Lower leg skin (tissue), 4 donors: Measurements from ENCODE around the gene SDK2. TPM values are rescaled to one million over a fixed set of nuclear protein-coding genes. Genes with fewer than 3 reads are reported as not detected.

ENCODE experiments used
- DNase-seq, 2 donors: peaks; one replicate each; pipeline ENCODE4 v3.0.0-alpha.2; 2019; ENCODE audit warnings: low spot score in 2 of 2
- H3K4me3 ChIP-seq: fragments of 200-600 bp; sonication (generic); 2 replicates; pipeline ENCODE4 v1.5.1; 2017; ENCODE audit warnings: mild to moderate bottlenecking, low read depth; ENCODE audit not compliant: poor library complexity, severe bottlenecking
- POLR2A ChIP-seq, 2 donors: fragments of 450-650 bp; IDR thresholded peaks; one replicate each; pipeline ENCODE4 v1.6.1; 2016 to 2017; ENCODE audit warnings: antibody characterized with exemption in 2 of 2, mild to moderate bottlenecking in 1 of 2, moderate library complexity in 1 of 2
- WGBS, 2 donors: methylation state at CpG; one replicate each; pipeline ENCODE4 v1.1.5; 2018; 5-methylcytosine and 5-hydroxymethylcytosine counted together
- intact Hi-C: fragments of 100-400 bp; cut with DNase I; formaldehyde crosslinking; loops from one replicate; pipeline ENCODE4 v1.15.0; 2023; ENCODE audit warnings: low total_unique reads
- total RNA-seq, 4 donors: library from RNA; depleted of rRNA; stranded (reverse); fragments of >200 nt; gene quantifications; one replicate each; pipeline ENCODE4 v1.1.0, GENCODE V29; 2016
- TF ChIP-seq, protein P1 (sequence below), 3 donors: fragments of 450-650 bp; IDR thresholded peaks; one replicate each; pipeline ENCODE4 v1.5.1; 2016; ENCODE audit warnings: antibody characterized with exemption in 3 of 3, mild to moderate bottlenecking in 3 of 3, moderate library complexity in 2 of 3

Gene SDK2
- total RNA-seq, 4 donors from 2014 or later: 1.5 to 4.4 (median 1.6) TPM

DNA sequence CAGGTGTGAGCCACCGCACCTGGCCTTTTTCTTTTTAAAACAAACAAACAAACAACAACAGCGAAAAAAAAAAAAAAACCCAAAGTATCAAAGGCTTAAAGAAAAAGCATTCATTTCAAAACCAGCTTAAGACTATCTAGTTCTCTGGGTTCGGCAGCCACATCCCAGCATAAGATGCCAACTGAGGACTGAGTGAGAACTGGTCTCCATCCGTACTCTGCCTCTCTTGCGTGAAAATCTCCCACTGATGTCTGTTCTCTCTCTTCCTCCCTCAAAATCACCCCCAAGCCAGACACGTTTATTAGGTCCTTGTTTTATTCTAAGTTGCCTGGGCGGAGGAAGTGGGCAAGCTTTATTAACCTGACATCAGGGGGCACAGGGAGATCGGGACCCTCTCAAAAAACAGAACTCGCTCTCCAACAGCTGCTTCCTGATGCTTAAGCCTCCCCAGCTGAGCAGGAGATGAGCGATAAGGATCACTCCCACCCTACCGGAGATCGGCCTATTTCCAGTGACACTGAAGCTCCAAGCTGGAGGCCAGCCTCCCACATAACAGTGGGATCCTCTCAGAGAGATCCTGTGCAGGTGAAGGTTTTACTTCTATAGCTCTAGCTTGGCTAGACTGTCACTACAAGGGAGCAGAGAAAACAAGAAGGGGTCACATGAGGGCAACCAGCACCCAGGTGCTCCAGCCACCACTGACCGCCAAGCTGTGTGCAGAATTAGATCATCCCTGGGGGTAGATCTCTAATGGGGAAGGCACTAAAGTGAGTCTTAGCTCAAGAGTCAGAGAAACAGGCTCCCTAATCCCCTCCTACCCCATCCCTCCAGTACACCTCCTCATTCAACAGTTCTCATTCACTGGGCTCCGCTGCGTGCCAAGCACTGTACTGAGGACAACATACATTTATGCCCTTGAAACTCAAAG, 346.0 kb downstream of the SDK2 start:
- 73 to 74% methylated on average over 15 of the region's 15 CpGs for WGBS, 2 donors
- intact Hi-C loops: no loop called here
- TF ChIP-seq POLR2A (IDR thresholded peaks at IDR 0.05): no peak
- TF ChIP-seq, protein P1, sequence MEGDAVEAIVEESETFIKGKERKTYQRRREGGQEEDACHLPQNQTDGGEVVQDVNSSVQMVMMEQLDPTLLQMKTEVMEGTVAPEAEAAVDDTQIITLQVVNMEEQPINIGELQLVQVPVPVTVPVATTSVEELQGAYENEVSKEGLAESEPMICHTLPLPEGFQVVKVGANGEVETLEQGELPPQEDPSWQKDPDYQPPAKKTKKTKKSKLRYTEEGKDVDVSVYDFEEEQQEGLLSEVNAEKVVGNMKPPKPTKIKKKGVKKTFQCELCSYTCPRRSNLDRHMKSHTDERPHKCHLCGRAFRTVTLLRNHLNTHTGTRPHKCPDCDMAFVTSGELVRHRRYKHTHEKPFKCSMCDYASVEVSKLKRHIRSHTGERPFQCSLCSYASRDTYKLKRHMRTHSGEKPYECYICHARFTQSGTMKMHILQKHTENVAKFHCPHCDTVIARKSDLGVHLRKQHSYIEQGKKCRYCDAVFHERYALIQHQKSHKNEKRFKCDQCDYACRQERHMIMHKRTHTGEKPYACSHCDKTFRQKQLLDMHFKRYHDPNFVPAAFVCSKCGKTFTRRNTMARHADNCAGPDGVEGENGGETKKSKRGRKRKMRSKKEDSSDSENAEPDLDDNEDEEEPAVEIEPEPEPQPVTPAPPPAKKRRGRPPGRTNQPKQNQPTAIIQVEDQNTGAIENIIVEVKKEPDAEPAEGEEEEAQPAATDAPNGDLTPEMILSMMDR (IDR thresholded peaks at IDR 0.05): no peak
- H3K4me3 ChIP-seq: no peak overlapping the region
- no peak for DNase-seq

GRCh38 chr17:73293480-73293911, 350.7 kb downstream of the SDK2 start:
- peak in 1 of 2 donors; percentile 93 for DNase-seq
- H3K4me3 ChIP-seq: no peak overlapping the region
- WGBS, 2 donors: 53 to 54% methylated on average over 9 of the region's 9 CpGs
- intact Hi-C loops: no loop called here
- TF ChIP-seq, protein P1 (IDR thresholded peaks at IDR 0.05): no peak
- no peak for TF ChIP-seq POLR2A (IDR thresholded peaks at IDR 0.05)

DNA sequence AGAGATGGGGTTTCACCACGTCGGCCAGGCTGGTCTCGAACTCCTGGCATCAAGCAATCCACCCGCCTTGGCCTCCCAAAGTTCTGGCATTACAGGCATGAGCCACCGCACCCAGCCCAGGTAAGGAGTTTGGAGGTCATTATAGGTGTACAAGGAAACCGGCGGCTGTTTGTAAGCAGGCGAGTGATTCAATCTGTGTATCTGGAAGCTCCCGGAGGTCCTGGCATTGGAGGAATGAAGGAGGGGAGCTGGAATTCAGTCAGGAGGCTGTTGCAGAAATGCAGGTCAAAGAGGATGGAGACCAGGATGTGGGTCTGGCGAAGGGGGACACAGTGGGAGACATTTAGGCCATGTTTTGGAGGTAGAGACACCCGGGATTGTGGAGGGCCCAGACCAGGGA, 351.2 kb downstream of the SDK2 start:
- TF ChIP-seq POLR2A (IDR thresholded peaks at IDR 0.05): no peak
- TF ChIP-seq, protein P1 (IDR thresholded peaks at IDR 0.05): no peak
- intact Hi-C loops: no loop called here
- WGBS, 2 donors: 56 to 65% methylated on average over 11 of the region's 11 CpGs
- H3K4me3 ChIP-seq: no peak overlapping the region
- DNase-seq: no peak

- no peak for DNase-seq
- intact Hi-C loops: no loop called here
- 42 to 44% methylated on average over 12 of the region's 12 CpGs for WGBS, 2 donors
- no peak overlapping the region for H3K4me3 ChIP-seq
- TF ChIP-seq, protein P1 (IDR thresholded peaks at IDR 0.05): no peak
- no peak for TF ChIP-seq POLR2A (IDR thresholded peaks at IDR 0.05)
Measured at GRCh38 chr17:73292031-73292531, 352.2 kb downstream of the SDK2 start.

- no peak overlapping the region for H3K4me3 ChIP-seq
- WGBS, 2 donors: 28 to 34% methylated on average over 8 of the region's 8 CpGs
- TF ChIP-seq, protein P1 (IDR thresholded peaks at IDR 0.05): no peak
- peak; percentile 76 to 95 for DNase-seq
- intact Hi-C loops: no loop called here
Measured at GRCh38 chr17:73291260-73291801, 352.9 kb downstream of the SDK2 start.
